Activated CD4-positive, CD25-positive, alpha-beta regulatory T cell treated with anti-CD3 and anti-CD28 coated beads, Interleukin-2, amount 50 U/mL, for 16 hours (primary cell): Measurements from ENCODE around the gene HOXD4.

Experiments used
- DNase-seq: peaks from one replicate; pipeline ENCODE4 v3.0.0-alpha.2; 2020; ENCODE audit warnings: low read depth, low spot score

Gene HOXD4

GRCh38 chr2:176151442-176152287, at the start of gene HOXD4:
TSS of gene HOXD4 (plus strand) at chr2:176151550. CDS start at chr2:176151634, 84 bp downstream.
- DNase-seq = no peak

GRCh38 chr2:176101842-176102241, 49.5 kb upstream of the HOXD4 start:
- DNase-seq = no peak

GRCh38 chr2:176102309-176102866, 49.0 kb upstream of the HOXD4 start:
- no peak for DNase-seq

- no peak for DNase-seq
Measured at GRCh38 chr2:176103194-176103593, 48.2 kb upstream of the HOXD4 start.

GRCh38 chr2:176103742-176104315, 47.5 kb upstream of the HOXD4 start:
- no peak for DNase-seq

- no peak for DNase-seq
Measured at GRCh38 chr2:176104316-176105077, 46.9 kb upstream of the HOXD4 start.

GRCh38 chr2:176105078-176105729, 46.1 kb upstream of the HOXD4 start:
- DNase-seq = no peak

GRCh38 chr2:176105730-176106580, 45.4 kb upstream of the HOXD4 start:
- no peak for DNase-seq

- no peak for DNase-seq
Measured at GRCh38 chr2:176106581-176107539, 44.5 kb upstream of the HOXD4 start, which contains the start of gene HOXD11. TSS of gene HOXD11 (plus strand) at chr2:176107280. CDS start at chr2:176107356, 76 bp downstream.

- no peak for DNase-seq
Measured at GRCh38 chr2:176107731-176108181, 43.6 kb upstream of the HOXD4 start.

- no peak for DNase-seq
Measured at GRCh38 chr2:176109192-176109901, 42.0 kb upstream of the HOXD4 start.

GRCh38 chr2:176109946-176110345, 41.4 kb upstream of the HOXD4 start:
- DNase-seq = no peak

- DNase-seq = no peak
Measured at GRCh38 chr2:176110415-176111308, 40.7 kb upstream of the HOXD4 start.

- DNase-seq = no peak
Measured at GRCh38 chr2:176111309-176111663, 40.1 kb upstream of the HOXD4 start.

GRCh38 chr2:176111846-176112374, 39.4 kb upstream of the HOXD4 start:
- DNase-seq = no peak

GRCh38 chr2:176112375-176113302, 38.7 kb upstream of the HOXD4 start:
- DNase-seq = no peak
